ENCODE results near the gene CFAP74.

Gene CFAP74

DNA sequence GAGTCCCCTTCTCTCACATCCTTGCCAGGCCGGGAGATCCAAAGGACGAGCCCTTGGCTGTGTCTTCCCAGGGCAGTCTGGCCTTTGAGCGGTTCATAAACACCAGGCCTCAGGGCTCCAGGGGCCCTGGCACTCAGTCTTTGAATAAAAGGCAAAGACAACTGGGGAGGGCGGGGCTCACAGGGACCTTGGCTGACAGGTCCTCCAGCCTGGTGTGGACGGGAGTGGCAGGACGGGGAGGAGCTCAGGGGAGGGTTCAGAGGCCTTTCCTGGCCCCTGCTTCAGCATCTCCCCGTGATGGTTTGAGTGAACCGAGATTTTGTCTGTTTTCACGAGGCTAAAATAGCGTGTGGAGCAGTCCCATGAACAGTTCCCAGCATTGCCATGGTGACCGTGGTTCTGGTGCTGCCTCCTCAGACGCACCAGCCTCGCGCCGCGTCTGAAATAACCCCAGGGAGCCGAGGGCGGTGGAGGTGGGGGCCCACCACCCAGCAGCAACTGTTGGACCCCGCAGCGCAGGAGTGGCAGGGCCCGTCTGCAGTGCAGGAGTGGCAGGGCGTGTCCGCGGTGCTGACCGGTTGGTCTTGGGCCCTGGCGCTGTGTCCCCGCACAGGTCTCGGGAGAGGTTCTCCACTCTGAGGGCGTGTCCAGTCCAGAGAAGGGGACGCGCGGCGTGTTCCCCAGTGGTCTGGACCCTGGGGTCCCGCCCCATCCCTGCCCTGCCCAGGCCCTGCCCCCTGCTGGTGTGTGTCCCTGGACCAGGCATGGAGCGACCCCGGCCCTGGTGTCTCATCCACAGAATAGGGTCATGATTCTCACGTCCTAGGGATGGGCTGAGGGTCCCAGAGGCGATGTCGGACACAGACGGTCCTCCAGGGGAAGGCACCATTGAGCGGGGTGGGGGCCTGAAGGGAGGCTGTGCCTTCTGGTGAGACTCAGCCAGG is 39.5 kb upstream of the CFAP74 start:
- no peak for FAIRE-seq

GRCh38 chr1:2041887-2042286 is 38.3 kb upstream of the CFAP74 start:
- no peak for FAIRE-seq

DNA sequence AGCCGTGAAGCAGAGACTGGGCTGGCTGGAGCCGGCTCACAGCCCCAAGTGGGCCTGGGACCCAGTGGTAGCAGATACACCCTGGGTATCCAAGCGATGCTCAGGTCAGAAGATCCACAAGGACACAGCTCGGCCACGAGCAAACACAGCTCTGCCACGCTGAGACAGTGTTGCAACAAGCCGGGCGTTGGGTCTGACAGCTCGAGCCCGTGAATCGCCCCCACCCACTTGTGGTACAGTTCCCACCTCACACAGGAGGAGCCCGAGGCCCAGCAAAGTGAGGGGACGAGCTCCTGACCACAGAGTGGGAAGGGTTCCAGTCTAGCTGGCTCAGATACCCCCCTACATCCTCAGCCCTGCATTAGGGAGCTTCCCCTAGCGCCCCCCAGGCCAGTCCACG is 37.7 kb upstream of the CFAP74 start:
- FAIRE-seq = no peak

- FAIRE-seq = no peak
These were observed 35.7 kb upstream of the CFAP74 start for GRCh38 chr1:2039251-2039650.

- no peak for FAIRE-seq
These were observed 34.6 kb upstream of the CFAP74 start for GRCh38 chr1:2038229-2038628.

GRCh38 chr1:2037314-2037979 is 33.9 kb upstream of the CFAP74 start:
- FAIRE-seq = no peak

DNA sequence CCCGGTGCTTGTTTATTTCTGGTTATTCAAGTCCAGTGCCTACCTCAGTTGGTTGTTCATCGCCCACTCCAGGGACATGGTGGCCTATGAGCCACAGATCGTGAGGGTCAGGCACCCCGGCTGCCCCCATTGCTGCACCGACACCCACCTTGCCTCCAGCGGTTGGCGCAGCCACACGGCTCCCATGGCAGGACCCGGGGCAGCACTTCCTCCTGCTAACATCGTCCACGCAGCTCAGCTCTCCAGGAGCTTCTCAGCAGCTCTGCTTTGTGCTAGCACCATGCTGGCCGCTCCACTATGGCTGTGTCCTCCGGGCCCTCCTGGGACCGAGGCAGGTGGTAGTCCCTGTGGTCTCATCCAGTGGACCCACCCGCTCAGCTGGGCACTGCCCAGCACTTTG is 32.7 kb upstream of the CFAP74 start:
- FAIRE-seq = no peak

GRCh38 chr1:2033165-2033564 is 29.6 kb upstream of the CFAP74 start:
- FAIRE-seq = no peak

DNA sequence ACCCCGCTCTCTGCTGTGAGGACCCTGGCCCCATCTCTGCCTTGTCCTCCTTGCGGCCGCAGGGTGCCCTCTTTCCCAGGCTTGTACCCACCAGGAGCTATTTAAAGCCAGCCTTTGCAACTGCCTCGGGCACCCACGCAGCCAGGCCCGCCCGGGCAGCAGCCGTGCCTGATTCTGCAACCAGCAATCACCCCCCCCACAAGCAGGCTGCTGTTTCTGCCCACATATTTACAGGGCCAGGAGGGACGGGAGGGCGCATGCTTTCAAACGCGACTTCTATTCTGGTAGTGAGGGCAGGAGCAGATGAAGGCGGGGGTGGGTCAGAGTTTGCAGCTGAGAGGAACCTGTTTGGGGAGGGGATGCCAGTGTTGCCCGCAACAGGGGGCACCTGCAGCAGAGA is 29.2 kb upstream of the CFAP74 start:
- FAIRE-seq = no peak

DNA sequence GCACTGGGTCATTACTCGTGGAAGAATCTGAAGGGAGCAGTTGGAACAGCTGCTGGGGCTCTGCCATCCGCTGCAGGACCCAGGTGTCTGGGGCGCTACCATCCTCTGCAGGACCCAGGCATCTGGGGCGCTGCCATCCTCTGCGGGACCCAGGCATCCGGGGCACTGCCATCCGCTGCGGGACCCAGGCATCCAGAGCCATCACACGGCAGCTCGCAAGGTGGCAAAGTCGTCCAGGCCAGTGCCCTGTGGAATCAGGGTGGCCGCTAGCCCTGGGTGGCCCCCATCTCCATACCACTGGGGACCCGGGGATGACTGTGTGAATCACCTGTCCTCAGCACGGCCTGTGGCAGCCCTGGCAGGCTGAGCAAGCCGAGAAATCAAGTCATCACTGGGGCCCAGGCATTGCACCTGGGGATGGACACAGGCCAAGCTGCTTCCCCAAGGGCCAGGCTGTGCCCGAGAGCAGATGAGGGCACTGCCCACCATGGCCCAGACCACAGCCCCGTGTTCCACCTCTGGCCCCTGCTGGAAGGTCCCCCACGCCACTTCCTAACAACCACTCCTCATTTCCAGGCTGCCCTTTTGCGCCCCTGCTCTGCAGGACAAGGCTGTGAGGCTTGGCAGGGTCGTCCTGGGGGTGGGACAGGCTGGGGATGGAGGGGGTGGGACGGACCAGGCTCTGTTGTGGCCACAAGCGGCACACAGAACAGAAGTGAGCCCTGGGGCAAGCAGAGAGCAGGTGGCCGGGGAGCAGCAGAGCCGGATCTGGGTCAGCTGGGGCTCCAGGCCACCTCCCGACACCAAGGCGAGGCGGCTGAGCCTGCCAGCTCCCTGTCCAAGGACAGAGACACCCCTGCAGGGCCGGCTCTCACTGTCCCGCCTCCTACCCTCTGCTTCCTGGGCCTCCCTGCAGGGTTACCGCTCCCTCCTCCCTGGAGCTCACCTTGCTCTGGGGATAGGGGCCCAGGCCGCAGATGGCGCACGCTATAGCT is 28.3 kb upstream of the CFAP74 start:
- no peak for FAIRE-seq

GRCh38 chr1:2030076-2030871 is 26.7 kb upstream of the CFAP74 start:
- FAIRE-seq = no peak

DNA sequence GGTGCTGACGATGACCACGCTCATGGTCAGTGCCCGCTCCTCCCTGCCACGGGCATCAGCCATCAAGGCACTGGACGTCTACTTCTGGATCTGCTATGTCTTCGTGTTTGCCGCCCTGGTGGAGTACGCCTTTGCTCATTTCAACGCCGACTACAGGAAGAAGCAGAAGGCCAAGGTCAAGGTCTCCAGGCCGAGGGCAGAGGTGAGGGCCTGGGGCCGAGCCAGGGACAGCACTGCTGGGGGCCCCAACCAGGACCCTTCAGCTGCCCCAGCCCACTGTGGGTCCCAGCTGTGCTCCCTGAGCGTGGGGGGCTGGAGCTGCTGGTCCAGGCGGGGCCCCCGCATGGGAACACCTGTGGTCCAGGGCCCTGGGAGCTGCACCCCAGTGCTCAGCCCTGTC is 26.0 kb upstream of the CFAP74 start:
- FAIRE-seq = no peak

DNA sequence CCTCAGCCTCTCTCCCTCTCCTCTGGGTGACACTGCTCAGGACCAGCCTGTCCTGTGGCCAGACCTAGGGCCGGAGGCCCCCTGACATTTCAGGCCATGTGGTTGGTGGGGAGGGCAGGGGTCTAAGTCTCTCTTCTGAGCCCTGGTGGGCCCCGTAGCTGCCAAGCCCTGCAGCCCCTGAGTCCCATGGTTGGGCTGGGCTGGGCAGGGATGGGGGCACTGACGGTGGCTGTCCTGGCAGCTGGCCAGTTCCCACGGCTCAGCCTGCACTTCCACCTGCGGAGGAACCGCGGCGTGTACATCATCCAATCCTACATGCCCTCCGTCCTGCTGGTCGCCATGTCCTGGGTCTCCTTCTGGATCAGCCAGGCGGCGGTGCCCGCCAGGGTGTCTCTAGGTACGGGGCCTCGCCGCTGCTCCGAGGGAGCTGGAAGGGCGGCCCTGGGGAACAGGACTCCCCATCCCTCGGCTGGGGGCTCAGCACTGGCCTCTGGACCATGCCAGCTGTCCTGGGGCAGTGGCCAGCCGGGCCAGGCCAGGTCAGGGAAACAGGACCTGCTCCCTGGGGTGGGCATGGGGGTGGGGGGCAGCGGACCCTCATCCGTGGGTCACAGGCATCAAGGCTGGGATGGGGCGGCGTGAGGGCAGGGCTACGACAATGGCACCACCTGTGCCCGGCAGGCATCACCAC is 25.4 kb upstream of the CFAP74 start:
- FAIRE-seq = no peak

DNA sequence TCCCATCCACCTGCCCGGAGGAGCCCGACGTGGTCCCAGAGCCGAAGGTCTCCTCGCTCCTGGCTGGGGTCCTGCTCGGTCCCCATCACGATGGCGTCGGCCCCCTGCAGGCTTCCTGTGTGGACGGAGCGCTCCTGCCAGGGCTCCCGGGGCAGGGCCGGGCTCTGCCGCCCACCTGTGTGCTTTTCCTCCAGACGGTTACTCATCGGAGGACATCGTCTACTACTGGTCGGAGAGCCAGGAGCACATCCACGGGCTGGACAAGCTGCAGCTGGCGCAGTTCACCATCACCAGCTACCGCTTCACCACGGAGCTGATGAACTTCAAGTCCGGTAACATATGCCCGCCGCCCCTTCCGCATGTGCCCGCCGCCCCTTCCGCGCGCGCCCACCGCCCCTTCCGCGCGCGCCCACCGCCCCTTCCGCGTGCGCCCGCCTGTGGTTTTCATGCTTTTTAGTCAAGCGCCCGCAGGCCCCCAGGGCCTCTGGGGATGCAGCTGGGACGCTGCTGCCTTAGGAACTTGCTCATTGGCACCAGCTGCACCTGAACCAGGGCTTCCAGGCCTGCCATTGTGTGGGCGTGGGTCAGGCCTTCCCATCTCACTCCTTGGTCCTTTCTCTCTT is 24.5 kb upstream of the CFAP74 start:
- FAIRE-seq = no peak

DNA sequence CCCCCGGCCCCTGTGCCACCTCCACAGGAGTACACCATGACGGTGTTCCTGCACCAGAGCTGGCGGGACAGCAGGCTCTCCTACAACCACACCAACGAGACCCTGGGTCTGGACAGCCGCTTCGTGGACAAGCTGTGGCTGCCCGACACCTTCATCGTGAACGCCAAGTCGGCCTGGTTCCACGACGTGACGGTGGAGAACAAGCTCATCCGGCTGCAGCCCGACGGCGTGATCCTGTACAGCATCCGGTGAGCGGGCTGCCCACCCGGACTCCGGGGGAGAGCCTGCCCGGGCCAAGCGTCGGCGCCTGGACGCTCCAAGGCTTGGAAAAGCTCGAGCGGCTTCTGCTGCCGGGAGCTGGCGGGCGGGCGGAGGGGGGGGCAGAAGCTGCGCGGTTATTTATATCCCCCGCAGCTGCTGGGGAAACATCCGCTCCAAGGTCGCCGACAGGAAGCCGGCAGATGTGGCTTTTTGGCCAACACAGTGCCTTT is 21.9 kb upstream of the CFAP74 start:
- no peak for FAIRE-seq

DNA sequence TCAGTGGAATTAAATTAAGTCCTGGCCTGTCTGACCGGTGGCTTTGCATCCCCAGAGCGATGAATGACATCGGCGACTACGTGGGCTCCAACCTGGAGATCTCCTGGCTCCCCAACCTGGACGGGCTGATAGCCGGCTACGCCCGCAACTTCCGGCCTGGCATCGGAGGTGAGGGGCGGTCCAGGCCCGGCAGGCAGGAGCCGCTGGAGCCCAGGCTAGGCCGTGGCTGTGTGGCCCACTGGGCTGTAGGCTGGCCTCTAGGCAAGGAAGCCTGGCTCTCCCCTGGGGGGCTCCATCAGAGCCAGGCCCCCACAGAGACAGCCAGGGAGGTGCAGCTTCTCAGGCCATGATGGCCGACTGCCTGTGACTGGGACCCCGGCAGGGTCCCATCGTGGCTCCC is 21.3 kb upstream of the CFAP74 start:
- no peak for FAIRE-seq

DNA sequence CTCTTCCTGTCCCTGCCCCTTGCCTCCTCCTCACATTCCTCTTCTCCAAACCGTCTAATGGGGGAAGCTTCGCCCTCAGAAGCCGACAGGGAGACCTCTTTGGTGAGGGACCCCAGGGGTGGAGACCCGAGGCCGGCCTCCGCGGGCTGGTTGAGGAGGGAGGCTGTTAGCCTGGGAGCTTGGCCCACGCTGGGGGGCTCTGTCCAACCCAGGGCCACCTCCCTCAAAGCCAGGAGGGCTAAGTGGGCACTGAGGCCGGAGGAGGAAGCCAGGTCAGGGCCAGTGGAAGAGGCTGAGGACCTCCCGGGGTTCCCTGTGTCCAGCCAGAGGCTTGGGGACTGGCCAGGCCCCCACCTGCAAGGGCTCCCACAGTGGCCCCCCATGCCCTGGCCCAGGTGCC is 20.9 kb upstream of the CFAP74 start:
- no peak for FAIRE-seq

GRCh38 chr1:2023187-2023586 is 19.6 kb upstream of the CFAP74 start:
- no peak for FAIRE-seq

- FAIRE-seq = no peak
These were observed 18.6 kb upstream of the CFAP74 start for GRCh38 chr1:2022063-2022770.

DNA sequence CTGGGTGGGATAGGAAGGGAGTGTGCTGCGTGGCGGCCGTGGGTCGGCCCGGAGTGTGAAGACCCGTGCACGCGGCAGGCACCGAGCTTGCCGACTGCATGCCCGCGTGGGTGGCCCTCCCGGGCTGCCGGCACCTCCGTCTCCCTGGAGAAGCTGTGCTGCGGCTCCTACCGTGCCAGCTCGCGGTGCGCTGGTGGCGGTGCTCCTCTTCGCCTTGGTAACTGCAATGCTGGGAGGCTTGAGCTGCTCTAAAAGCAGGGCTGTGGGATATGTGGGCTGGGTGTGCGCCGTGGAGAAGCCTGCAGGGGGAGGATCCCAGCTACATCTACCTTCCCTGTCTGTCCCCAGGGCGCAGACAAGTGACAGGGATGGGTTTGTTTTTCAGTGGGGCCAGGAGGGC is 18.0 kb upstream of the CFAP74 start:
- FAIRE-seq = no peak

Measured in colon (tissue), 2 donors.